PFSK-1 (cell line): ENCODE measurements around the gene EVI5.

Experiments used
- FOXP2 ChIP-seq: optimal IDR thresholded peaks from 2 replicates; pipeline ENCODE3; 2011; ENCODE audit warnings: borderline replicate concordance, control low read depth, inconsistent platforms; ENCODE audit not compliant: insufficient read depth; ENCODE audit errors: extremely low read length, extremely low read depth
- POLR2AphosphoS5 ChIP-seq: IDR thresholded peaks from 2 replicates; pipeline ENCODE4 v1.6.1; 2012; ENCODE audit warnings: low read depth, mild to moderate bottlenecking, control low read depth, low read length, moderate library complexity
- REST ChIP-seq, 2 experiments: IDR thresholded peaks; 2 replicates each; pipeline versions ENCODE4 v1.6.1 to v1.8.0; 2011 to 2012; ENCODE audit warnings: low read depth in 2 of 2, low read length in 2 of 2, control low read depth in 1 of 2, inconsistent platforms in 1 of 2, mild to moderate bottlenecking in 1 of 2, moderate library complexity in 1 of 2; ENCODE audit not compliant: insufficient read depth in 1 of 2
- SIN3A ChIP-seq: IDR thresholded peaks from 2 replicates; pipeline ENCODE4 v1.6.1; 2012; ENCODE audit warnings: mild to moderate bottlenecking, low read length, moderate library complexity, borderline replicate concordance; ENCODE audit not compliant: insufficient read depth
- TAF1 ChIP-seq: IDR thresholded peaks from 2 replicates; pipeline ENCODE4 v1.6.1; 2012; ENCODE audit warnings: low read length, control low read depth, borderline replicate concordance; ENCODE audit not compliant: insufficient read depth

GRCh38 chr1:92480813-92481598, 303.9 kb downstream of the EVI5 start:
- no peak for TF ChIP-seq REST (IDR thresholded peaks at IDR 0.05; ENCODE audit: insufficient read depth in 1 of 2, low read depth in 2 of 2, low read length in 2 of 2)
- TF ChIP-seq POLR2AphosphoS5: no peak
- TF ChIP-seq TAF1: no peak
- no peak for TF ChIP-seq FOXP2
- TF ChIP-seq SIN3A: no peak
